NB4 (cell line): ENCODE results near the gene AP3S2.

Experiments
- CTCF ChIP-seq: IDR thresholded peaks from one replicate; pipeline ENCODE4 v1.5.1; 2012; ENCODE audit warnings: low read depth, low read length
- POLR2A ChIP-seq: IDR thresholded peaks from 2 replicates; pipeline ENCODE4 v1.6.1; 2011; ENCODE audit warnings: mild to moderate bottlenecking; ENCODE audit not compliant: insufficient read length; ENCODE audit errors: extremely low read depth

DNA sequence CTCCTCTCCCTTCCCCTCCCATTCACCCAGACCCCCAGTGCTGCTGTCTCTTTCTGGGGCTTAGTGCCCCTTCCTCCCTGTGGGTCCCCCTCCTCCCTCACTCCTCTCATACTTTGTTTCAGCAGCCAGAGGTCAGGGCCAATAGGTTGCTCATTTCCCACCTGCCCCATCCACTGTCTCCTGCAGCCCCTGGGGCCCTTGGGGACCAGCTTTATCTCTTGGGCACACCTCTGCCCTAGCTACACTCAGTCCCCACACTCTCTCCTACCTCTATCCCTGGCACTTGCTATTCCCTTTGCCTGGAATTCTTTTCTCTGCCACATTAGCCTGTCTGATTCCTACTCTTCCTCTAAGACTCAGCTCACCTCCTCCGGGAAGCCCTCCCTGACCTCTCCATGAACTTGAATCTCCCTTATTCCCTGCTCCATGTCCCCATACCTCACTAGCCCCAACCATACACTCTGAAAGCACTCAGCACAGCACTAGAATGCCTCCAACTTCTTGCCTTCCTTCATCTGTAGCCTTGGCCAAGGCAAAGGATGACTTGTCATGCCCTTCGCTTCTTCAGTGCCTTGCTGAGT is 93.8 kb downstream of the AP3S2 start:
- TF ChIP-seq POLR2A, result no peak
- TF ChIP-seq CTCF, result no peak
